HEK293 (cell line): ENCODE measurements around the gene HOXB1.

Source experiments
- CTCF ChIA-PET: fragments of 350-600 bp; formaldehyde crosslinking; extraction: SDS; loops from one replicate; lab custom pipeline; 2021; ENCODE audit warnings: antibody characterized with exemption; lab: Yijun Ruan, JAX
- POLR2A ChIA-PET: fragments of 300-600 bp; formaldehyde crosslinking; extraction: SDS; loops from one replicate; lab custom pipeline; 2020; ENCODE audit warnings: antibody characterized with exemption, inconsistent platforms; lab: Yijun Ruan, JAX
- H3K27ac ChIP-seq: fragments of 200-500 bp; sonication (Bioruptor generic); 2 replicates; pipeline ENCODE4 v1.5.1; 2014; ENCODE audit warnings: low read depth, low read length, control low read depth, inconsistent platforms; ENCODE audit errors: extremely low read depth
- H3K36me3 ChIP-seq, 2 experiments: fragments of 200-500 bp in 1 of 2; sonication (Bioruptor generic) in 1 of 2; 1 replicate in 1 of 2; 2 replicates in 1 of 2; pipeline ENCODE4 v1.5.1; 2014 to 2017; ENCODE audit warnings: inconsistent platforms in 2 of 2, low read length in 2 of 2; ENCODE audit not compliant: control insufficient read depth in 2 of 2, insufficient read depth in 1 of 2
- H3K4me1 ChIP-seq: fragments of 200-500 bp; sonication (Bioruptor generic); 2 replicates; pipeline ENCODE4 v1.5.1; 2014; ENCODE audit warnings: mild to moderate bottlenecking, low read length, inconsistent platforms; ENCODE audit not compliant: control insufficient read depth, insufficient read depth
- H3K4me3 ChIP-seq: 2 replicates; pipeline ENCODE4 v1.5.1; 2011; ENCODE audit warnings: low read depth, mild to moderate bottlenecking, control low read depth, low read length, moderate library complexity
- H3K9me3 ChIP-seq: fragments of 200-500 bp; sonication (Bioruptor generic); 2 replicates; pipeline ENCODE4 v1.5.1; 2014; ENCODE audit warnings: low read depth, low read length, inconsistent platforms; ENCODE audit not compliant: control insufficient read depth, insufficient read depth
- BCL11B ChIP-seq: fragments of 450-650 bp; formaldehyde crosslinking; IDR thresholded peaks from 2 replicates; pipeline ENCODE4 v1.5.1; 2016; ENCODE audit warnings: low read depth, missing biosample characterization, missing genetic modification characterization
- BCL6B ChIP-seq: fragments of 450-650 bp; formaldehyde crosslinking; IDR thresholded peaks from 2 replicates; pipeline ENCODE4 v1.5.1; 2017; ENCODE audit warnings: missing biosample characterization, missing genetic modification characterization
- EGR2 ChIP-seq: fragments of 450-650 bp; formaldehyde crosslinking; IDR thresholded peaks from 2 replicates; pipeline ENCODE4 v1.5.1; 2016; ENCODE audit warnings: low read depth, missing biosample characterization, missing genetic modification characterization
- GFI1B ChIP-seq: fragments of 450-650 bp; formaldehyde crosslinking; IDR thresholded peaks from 2 replicates; pipeline ENCODE4 v1.5.1; 2016; ENCODE audit warnings: missing biosample characterization, missing genetic modification characterization
- GLI4 ChIP-seq: fragments of 450-650 bp; formaldehyde crosslinking; IDR thresholded peaks from 2 replicates; pipeline ENCODE4 v1.5.1; 2016; ENCODE audit warnings: missing biosample characterization, missing genetic modification characterization
- HOXD13 ChIP-seq: sonication (generic); formaldehyde crosslinking; IDR thresholded peaks from 2 replicates; pipeline ENCODE4 v1.8.0; 2022; ENCODE audit warnings: missing genetic modification reagents, borderline replicate concordance
- IKZF3 ChIP-seq: fragments of 450-650 bp; IDR thresholded peaks from 2 replicates; pipeline ENCODE4 v1.5.0; 2018; ENCODE audit warnings: missing biosample characterization, mild to moderate bottlenecking, missing genetic modification characterization, moderate library complexity
- KLF16 ChIP-seq: fragments of 450-650 bp; formaldehyde crosslinking; IDR thresholded peaks from 2 replicates; pipeline ENCODE4 v1.5.1; 2017; ENCODE audit warnings: missing biosample characterization, missing genetic modification characterization
- KLF8 ChIP-seq: fragments of 450-650 bp; formaldehyde crosslinking; IDR thresholded peaks from 2 replicates; pipeline ENCODE4 v1.5.1; 2016; ENCODE audit warnings: missing biosample characterization, missing genetic modification characterization
- MEIS1 ChIP-seq: sonication (generic); formaldehyde crosslinking; IDR thresholded peaks from 2 replicates; pipeline ENCODE4 v1.8.1; 2022; ENCODE audit warnings: missing genetic modification reagents, mild to moderate bottlenecking, borderline replicate concordance
- PRDM1 ChIP-seq: fragments of 450-650 bp; formaldehyde crosslinking; IDR thresholded peaks from 2 replicates; pipeline ENCODE4; 2016; ENCODE audit warnings: missing biosample characterization, missing genetic modification characterization
- PRDM4 ChIP-seq: fragments of 450-650 bp; formaldehyde crosslinking; IDR thresholded peaks from 2 replicates; pipeline ENCODE4 v1.5.1; 2017; ENCODE audit warnings: missing biosample characterization, missing genetic modification characterization
- SP2 ChIP-seq: fragments of 450-650 bp; formaldehyde crosslinking; IDR thresholded peaks from 2 replicates; pipeline ENCODE4 v1.5.1; 2016; ENCODE audit warnings: missing biosample characterization, missing genetic modification characterization
- SP3 ChIP-seq: fragments of 450-650 bp; formaldehyde crosslinking; IDR thresholded peaks from 2 replicates; pipeline ENCODE4 v1.5.1; 2016; ENCODE audit warnings: missing biosample characterization, missing genetic modification characterization
- WT1 ChIP-seq: fragments of 450-650 bp; formaldehyde crosslinking; IDR thresholded peaks from 2 replicates; pipeline ENCODE4 v1.5.1; 2016; ENCODE audit warnings: missing biosample characterization, missing genetic modification characterization
- ZBTB1 ChIP-seq: fragments of 450-650 bp; formaldehyde crosslinking; IDR thresholded peaks from 2 replicates; pipeline ENCODE4 v1.5.1; 2016; ENCODE audit warnings: missing biosample characterization, missing genetic modification characterization
- ZFHX2 ChIP-seq: fragments of 450-650 bp; formaldehyde crosslinking; conservative IDR thresholded peaks from 2 replicates; pipeline ENCODE4 v1.5.1; 2016; ENCODE audit warnings: missing biosample characterization, missing genetic modification characterization
- ZIC2 ChIP-seq: fragments of 450-650 bp; formaldehyde crosslinking; IDR thresholded peaks from 2 replicates; pipeline ENCODE4 v1.5.1; 2016; ENCODE audit warnings: missing biosample characterization, missing genetic modification characterization
- ZNF112 ChIP-seq: fragments of 450-650 bp; formaldehyde crosslinking; IDR thresholded peaks from 2 replicates; pipeline ENCODE4 v1.5.0; 2017; ENCODE audit warnings: missing biosample characterization, missing genetic modification characterization
- ZNF155 ChIP-seq: fragments of 450-650 bp; formaldehyde crosslinking; IDR thresholded peaks from 2 replicates; pipeline ENCODE4 v1.5.1; 2016; ENCODE audit warnings: missing biosample characterization, missing genetic modification characterization
- ZNF16 ChIP-seq: fragments of 450-650 bp; formaldehyde crosslinking; IDR thresholded peaks from 2 replicates; pipeline ENCODE4 v1.5.1; 2016; ENCODE audit warnings: low read depth, missing biosample characterization, missing genetic modification characterization
- ZNF37A ChIP-seq: fragments of 450-650 bp; IDR thresholded peaks from 2 replicates; pipeline ENCODE4 v1.5.1; 2018; ENCODE audit warnings: missing biosample characterization, missing genetic modification characterization
- ZNF433 ChIP-seq: fragments of 450-650 bp; formaldehyde crosslinking; IDR thresholded peaks from 2 replicates; pipeline ENCODE4 v1.5.1; 2016; ENCODE audit warnings: missing biosample characterization, missing genetic modification characterization, low read depth
- ZNF510 ChIP-seq: fragments of 450-650 bp; formaldehyde crosslinking; IDR thresholded peaks from 2 replicates; pipeline ENCODE4 v1.5.1; 2018; ENCODE audit warnings: mild to moderate bottlenecking, missing genetic modification characterization, missing biosample characterization; ENCODE audit not compliant: insufficient replicate concordance
- ZNF555 ChIP-seq: fragments of 450-650 bp; formaldehyde crosslinking; conservative IDR thresholded peaks from 2 replicates; pipeline ENCODE4 v1.5.1; 2017; ENCODE audit warnings: missing biosample characterization, mild to moderate bottlenecking, missing genetic modification characterization, inconsistent platforms
- ZNF561 ChIP-seq: fragments of 450-650 bp; IDR thresholded peaks from 2 replicates; pipeline ENCODE4 v1.5.1; 2018; ENCODE audit warnings: missing biosample characterization, missing genetic modification characterization, borderline replicate concordance
- ZNF580 ChIP-seq: fragments of 450-650 bp; formaldehyde crosslinking; IDR thresholded peaks from 2 replicates; pipeline ENCODE4 v1.5.1; 2016; ENCODE audit warnings: missing biosample characterization, missing genetic modification characterization
- ZNF596 ChIP-seq: fragments of 450-650 bp; IDR thresholded peaks from 2 replicates; pipeline ENCODE4 v1.5.0; 2018; ENCODE audit warnings: missing biosample characterization, mild to moderate bottlenecking, missing genetic modification characterization, moderate library complexity
- ZNF610 ChIP-seq: fragments of 450-650 bp; formaldehyde crosslinking; IDR thresholded peaks from 2 replicates; pipeline ENCODE4 v1.5.1; 2016; ENCODE audit warnings: missing biosample characterization, missing genetic modification characterization, borderline replicate concordance
- ZNF624 ChIP-seq: fragments of 450-650 bp; formaldehyde crosslinking; IDR thresholded peaks from 2 replicates; pipeline ENCODE4 v1.5.1; 2017; ENCODE audit warnings: missing biosample characterization, missing genetic modification characterization
- ZNF626 ChIP-seq: fragments of 450-650 bp; sonication (Bioruptor Pico); formaldehyde crosslinking; IDR thresholded peaks from 2 replicates; pipeline ENCODE4 v1.5.1; 2018; ENCODE audit warnings: missing biosample characterization, missing genetic modification characterization, inconsistent platforms
- ZNF629 ChIP-seq: fragments of 450-650 bp; formaldehyde crosslinking; IDR thresholded peaks from 2 replicates; pipeline ENCODE4 v1.5.1; 2017; ENCODE audit warnings: missing biosample characterization, missing genetic modification characterization
- ZNF658 ChIP-seq: fragments of 450-650 bp; formaldehyde crosslinking; IDR thresholded peaks from 2 replicates; pipeline ENCODE4; 2016; ENCODE audit warnings: missing biosample characterization, missing genetic modification characterization
- ZNF660 ChIP-seq: fragments of 450-650 bp; IDR thresholded peaks from 2 replicates; pipeline ENCODE4 v1.5.1; 2018; ENCODE audit warnings: missing biosample characterization, mild to moderate bottlenecking, missing genetic modification characterization
- ZNF76 ChIP-seq: fragments of 450-650 bp; formaldehyde crosslinking; IDR thresholded peaks from 2 replicates; pipeline ENCODE4; 2016; ENCODE audit warnings: low read depth, missing biosample characterization, missing genetic modification characterization, borderline replicate concordance
- ZNF785 ChIP-seq: fragments of 450-650 bp; formaldehyde crosslinking; IDR thresholded peaks from 2 replicates; pipeline ENCODE4 v1.5.1; 2016; ENCODE audit warnings: missing biosample characterization, missing genetic modification characterization
- ZNF843 ChIP-seq: fragments of 450-650 bp; formaldehyde crosslinking; IDR thresholded peaks from 2 replicates; pipeline ENCODE4 v1.5.1; 2016; ENCODE audit warnings: missing biosample characterization, missing genetic modification characterization
- ZSCAN16 ChIP-seq: fragments of 450-650 bp; formaldehyde crosslinking; IDR thresholded peaks from 2 replicates; pipeline ENCODE4 v1.5.1; 2016; ENCODE audit warnings: missing biosample characterization, missing genetic modification characterization

Gene HOXB1

GRCh38 chr17:48542114-48542656 is 11.4 kb upstream of the HOXB1 start:
- no peaks in the 10 kb centered on the region for H3K9me3 ChIP-seq
- peak overlapping the region; percentile 79 for H3K4me3 ChIP-seq
- POLR2A ChIA-PET = interaction anchor here (0.9 to 2.8 kb wide), 20 partner anchors 9 to 454 kb away, joined by 3 to 25 read pairs (median 4); no protein-coding TSS in a partner anchor
- CTCF ChIA-PET = interaction anchor here (0.8 to 2.8 kb wide), 6 partner anchors 18 to 50 kb away, joined by 3 to 22 read pairs (median 5); no protein-coding TSS in a partner anchor
- peaks cover 29% of the 10 kb centered on the region for H3K4me1 ChIP-seq
- peaks cover 5 to 11% of the 10 kb centered on the region in 2 experiments; a peak in 2 of 3 replicates for H3K36me3 ChIP-seq
- H3K27ac ChIP-seq = peak overlapping the region; percentile 100
- no peak for TF ChIP-seq ZNF112
- TF ChIP-seq ZNF37A (tag by site-specific recombination) = no peak
- no peak; the same call in 1 of the 2 replicates for TF ChIP-seq ZNF561 (tag by site-specific recombination)
- no peak for TF ChIP-seq ZSCAN16 (tag by site-specific recombination)
- TF ChIP-seq BCL6B (tag by site-specific recombination) = no peak
- peak; percentile 60; the same call in 1 of the 2 replicates for TF ChIP-seq IKZF3
- TF ChIP-seq HOXD13 (CRISPR knock-in tag) = no peak
- TF ChIP-seq KLF8 (tag by site-specific recombination) = no peak
- TF ChIP-seq SP3 (tag by site-specific recombination) = no peak
- TF ChIP-seq KLF16 = no peak
- TF ChIP-seq EGR2 (tag by site-specific recombination) = no peak
- TF ChIP-seq ZFHX2 (tag by site-specific recombination) = peak; percentile 44; the same call in 1 of the 2 replicates
- no peak for TF ChIP-seq ZNF658 (tag by site-specific recombination)
- no peak for TF ChIP-seq ZNF155 (tag by site-specific recombination)
- TF ChIP-seq ZIC2 = 0 out of 2 replicates have a peak, but pooled peaks have one; percentile 3
- peak; percentile 48 for TF ChIP-seq SP2 (tag by site-specific recombination)
- no peak for TF ChIP-seq WT1 (tag by site-specific recombination)
- TF ChIP-seq ZNF626 (tag by site-specific recombination) = no peak
- no peak for TF ChIP-seq ZNF610
- TF ChIP-seq ZNF624 (tag by site-specific recombination) = no peak
- TF ChIP-seq ZNF510 (tag by site-specific recombination) = no peak
- no peak for TF ChIP-seq PRDM4 (tag by site-specific recombination)
- TF ChIP-seq ZNF555 = no peak
- TF ChIP-seq ZNF660 (tag by site-specific recombination) = peak; percentile 80; the same call in 1 of the 2 replicates
- no peak for TF ChIP-seq ZNF433 (tag by site-specific recombination)
- no peak for TF ChIP-seq ZBTB1
- 0 out of 2 replicates have a peak, but pooled peaks have one; percentile 32 for TF ChIP-seq BCL11B (tag by site-specific recombination)
- no peak for TF ChIP-seq ZNF785
- TF ChIP-seq ZNF16 (tag by site-specific recombination) = no peak
- TF ChIP-seq ZNF843 = no peak
- no peak for TF ChIP-seq GLI4 (tag by site-specific recombination)
- peak; percentile 63 for TF ChIP-seq ZNF76 (tag by site-specific recombination)
- TF ChIP-seq GFI1B = no peak
- TF ChIP-seq ZNF580 = no peak
- peak; percentile 57 for TF ChIP-seq PRDM1 (tag by site-specific recombination)
- no peak for TF ChIP-seq ZNF596 (tag by site-specific recombination)
- no peak for TF ChIP-seq MEIS1 (CRISPR knock-in tag)
- TF ChIP-seq ZNF629 (tag by site-specific recombination) = 0 out of 2 replicates have a peak, but pooled peaks have one; percentile 9
